Measurements from ENCODE around the gene CCM2L. TPM values are rescaled to one million over a fixed set of nuclear protein-coding genes. Genes with fewer than 3 reads are reported as not detected.

Gene CCM2L
- total and polyA plus RNA-seq, 2 of the 8 experiments (the other 6 are each of a cell fraction or from before 2014, with no cell fraction given) = 5.5 to 15.8 TPM

DNA sequence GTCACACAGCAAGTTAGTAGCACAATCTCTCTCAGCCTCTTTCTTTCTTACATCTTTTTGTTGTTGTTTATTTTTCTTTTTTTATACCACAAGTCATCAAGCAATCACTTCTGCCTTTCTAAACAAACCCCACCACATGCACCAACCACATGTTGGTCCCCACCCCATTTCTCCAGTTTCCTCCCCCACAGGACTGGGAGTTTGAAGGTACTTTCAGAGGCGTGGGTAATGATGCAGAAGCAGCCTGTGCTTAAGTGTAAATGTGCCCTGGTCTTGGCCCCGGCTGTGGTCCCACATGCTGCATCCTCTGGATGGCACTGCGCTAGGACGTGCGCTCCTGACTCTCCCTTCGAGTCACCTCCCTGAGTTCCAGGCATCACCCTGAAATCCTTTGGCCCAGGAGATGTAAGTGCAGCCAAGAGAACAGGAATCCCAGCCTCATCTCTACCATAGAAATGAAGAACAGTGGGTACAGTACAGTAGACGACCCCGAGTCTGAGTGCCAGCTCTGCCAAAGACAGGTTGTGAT lies 47.5 kb downstream of the CCM2L start:
- Histone ChIP-seq H3K18ac (ENCODE audit: extremely low read depth, low read length) (no peak overlapping the region), H2BK15ac (ENCODE audit: low read length) (no peak overlapping the region), H4K91ac (replicated peaks; ENCODE audit: insufficient read length, low read length) (no peak overlapping the region), H3K36me3 (ENCODE audit: control insufficient read depth in 2 of 4, insufficient read depth in 4 of 4, low read length in 3 of 4) (no peaks in the 10 kb centered on the region), H2AFZ (ENCODE audit: low read length) (no peak overlapping the region), H3K9me3 (ENCODE audit: insufficient read depth in 2 of 2, low read depth in 1 of 2, low read length in 1 of 2) (no peaks in the 10 kb centered on the region), H3K4me3 (ENCODE audit: extremely low read depth in 1 of 4, insufficient read depth in 2 of 4, low read depth in 3 of 4, low read length in 4 of 4) (no peak overlapping the region), H3K4me1 (replicated peaks in 1 of 4; ENCODE audit: control insufficient read depth in 3 of 4, insufficient read depth in 4 of 4, low read length in 3 of 4) (peaks cover 0 to 5% (median 4%) of the 10 kb centered on the region in 4 experiments; a peak in 5 of 7 replicates), H3K27me3 (replicated peaks in 1 of 4; ENCODE audit: control insufficient read depth in 3 of 4, extremely low read depth in 1 of 4, insufficient read depth in 3 of 4, low read length in 3 of 4) (peaks cover 0 to 14% (median 11%) of the 10 kb centered on the region in 4 experiments; a peak in 5 of 7 replicates), H3K56ac (replicated peaks; ENCODE audit: insufficient read length, low read depth, low read length) (no peak overlapping the region), H2BK20ac (ENCODE audit: low read length) (no peak overlapping the region), H3K79me1 (ENCODE audit: low read depth, low read length) (no peaks in the 10 kb centered on the region), H3K79me2 (ENCODE audit: control insufficient read depth in 1 of 2, insufficient read depth in 2 of 2, low read length in 2 of 2) (no peaks in the 10 kb centered on the region), H4K5ac (ENCODE audit: insufficient read length, low read depth, low read length) (no peak overlapping the region), H3K23ac (ENCODE audit: insufficient read length) (no peak overlapping the region), H4K20me1 (replicated peaks in 1 of 2; ENCODE audit: control insufficient read depth in 1 of 2, insufficient read depth in 2 of 2, low read length in 2 of 2) (no peaks in the 10 kb centered on the region), H3K23me2 (ENCODE audit: low read depth, low read length) (peaks cover 2% of the 10 kb centered on the region; the same call in 1 of the 2 replicates), H3K27ac (ENCODE audit: low read depth, low read length) (no peak overlapping the region), H3K4ac (replicated peaks; ENCODE audit: insufficient read length, low read depth, low read length) (no peak overlapping the region), H3K9ac (replicated peaks in 1 of 4; ENCODE audit: extremely low read depth in 1 of 4, low read depth in 3 of 4, low read length in 3 of 4) (no peak overlapping the region), H2BK120ac (replicated peaks; ENCODE audit: low read depth, low read length) (no peak overlapping the region), H2AK5ac (ENCODE audit: low read depth, low read length) (no peak overlapping the region), H4K8ac (ENCODE audit: extremely low read depth, insufficient read depth, low read length) (no peak overlapping the region), H2BK5ac (ENCODE audit: low read depth, low read length) (no peak overlapping the region), H3K14ac (ENCODE audit: insufficient read length) (no peak overlapping the region), H3K4me2 (ENCODE audit: insufficient read depth in 1 of 2, low read depth in 2 of 2, low read length in 2 of 2) (no peak overlapping the region), H2BK12ac (ENCODE audit: low read depth, low read length) (no peak overlapping the region)
- WGBS, 2 experiments (ENCODE audit: extremely low coverage in 1 of 2, insufficient coverage in 1 of 2, insufficient read length in 1 of 2, insufficient replicate concordance in 2 of 2, low coverage in 1 of 2, low lambda C conversion rate in 2 of 2, missing lambda C conversion rate in 1 of 2) = 89% methylated on average over 8 of the region's 8 CpGs; no CpG with 5 or more reads in 1 of the 2 experiments
- POLR2A ChIA-PET (ENCODE audit: partially characterized antibody) = no interaction called here
- FAIRE-seq = no peak
- CTCF ChIA-PET (ENCODE audit: partially characterized antibody) = interaction anchor here (0.9 to 2.7 kb wide), 4 partner anchors 27 to 198 kb away, joined by 3 to 11 read pairs (median 3); no protein-coding TSS in a partner anchor
- no peak for DNase-seq (ENCODE audit: low read depth in 1 of 2, low spot score in 2 of 2)
- TF ChIP-seq MAFK (IDR thresholded peaks at IDR 0.05; ENCODE audit: low read depth, low read length) (no peak), RAD21 (IDR thresholded peaks at IDR 0.05 in 1 of 2, conservative IDR thresholded peaks at IDR 0.05 in 1 of 2; ENCODE audit: low read depth in 2 of 2, low read length in 2 of 2) (0 out of 4 replicates have a peak, but pooled peaks of 1 of the 2 experiments have one; percentile 8)
